Measurements from ENCODE around the gene RNF8.
"Not testable (repeated sequence)": the region's sequence is repeated elsewhere in the genome, so short reads cannot be mapped to it uniquely, and the experiment has no call there.

Gene RNF8

DNA sequence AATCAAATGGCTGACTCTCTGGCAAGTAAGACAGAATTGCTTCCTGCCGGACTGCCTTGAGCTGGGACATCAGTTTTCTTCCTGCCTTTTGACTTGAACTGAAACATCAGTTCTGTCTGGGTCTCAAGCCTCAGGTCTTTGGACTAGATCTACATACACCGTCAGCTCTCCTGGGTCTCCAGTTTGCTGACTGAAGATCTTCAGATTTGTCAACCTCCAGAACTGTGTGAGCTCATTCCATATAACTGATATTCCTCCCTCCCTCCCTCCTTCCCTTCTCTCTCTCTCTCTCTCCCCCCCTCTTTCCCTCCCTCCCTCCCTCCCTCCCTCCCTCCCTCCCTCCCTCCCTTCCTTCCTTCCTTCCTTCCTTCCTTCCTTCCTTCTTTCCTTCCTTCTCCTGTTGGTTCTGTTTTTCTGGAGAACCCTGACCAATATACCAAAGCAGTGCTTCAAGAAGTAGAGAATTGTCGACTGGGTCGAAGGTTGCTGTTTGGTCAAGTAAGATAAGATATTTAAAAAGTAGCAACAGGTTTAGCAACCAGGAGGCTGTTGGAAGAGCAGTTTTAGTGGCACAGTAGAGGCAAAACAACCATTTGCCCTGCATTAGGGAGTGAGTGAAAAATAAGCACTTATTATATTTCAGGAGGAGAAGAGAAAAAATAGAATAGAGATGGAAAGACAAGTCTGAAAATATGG lies 46.2 kb downstream of the RNF8 start:
- no peak for DNase-seq (ENCODE audit: low spot score)

- DNase-seq (ENCODE audit: low spot score): not testable (repeated sequence)
Measured at GRCh38 chr6:37401658-37402057, 47.9 kb downstream of the RNF8 start.

- DNase-seq (ENCODE audit: low spot score): no peak
Measured at GRCh38 chr6:37406726-37407341, 53.1 kb downstream of the RNF8 start.

DNA sequence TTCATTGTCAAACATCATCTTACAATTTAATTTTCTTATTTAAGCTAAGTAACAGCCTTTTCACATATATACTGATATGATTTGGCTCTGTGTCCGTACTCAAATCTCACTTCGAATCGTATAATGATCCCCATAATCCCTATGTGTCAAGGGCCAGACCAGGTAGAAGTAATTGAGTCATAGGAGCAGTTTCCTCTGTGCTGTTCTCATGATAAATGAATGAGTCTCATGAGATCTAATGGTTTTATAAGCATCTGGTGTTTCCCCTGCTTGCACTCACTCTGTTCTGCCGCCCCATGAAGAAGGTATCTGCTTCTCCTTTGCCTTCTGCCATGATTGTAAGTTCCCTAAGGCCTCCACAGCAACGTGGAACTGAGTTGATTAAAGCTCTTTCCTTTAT lies 54.2 kb downstream of the RNF8 start:
- no peak for DNase-seq (ENCODE audit: low spot score)

DNA sequence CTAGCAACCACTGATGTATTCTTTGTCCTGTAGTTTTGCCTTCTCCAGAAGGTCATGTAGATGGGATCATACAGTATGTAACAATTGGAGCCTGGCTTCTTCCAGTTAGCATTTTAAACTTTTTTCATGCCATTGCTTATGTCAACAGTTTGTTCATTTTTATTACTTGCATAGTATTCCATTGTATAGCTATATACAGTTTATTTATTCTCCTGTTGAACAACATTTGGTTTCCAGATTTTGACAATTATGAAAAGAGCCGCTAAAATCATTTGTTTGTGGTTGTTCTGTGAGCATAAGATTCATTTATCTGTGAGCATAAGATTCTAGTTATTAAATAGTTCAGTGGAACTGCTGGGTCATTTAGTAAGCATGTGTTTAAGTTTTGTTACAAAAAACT lies 55.7 kb downstream of the RNF8 start:
- DNase-seq (ENCODE audit: low spot score): no peak

DNA sequence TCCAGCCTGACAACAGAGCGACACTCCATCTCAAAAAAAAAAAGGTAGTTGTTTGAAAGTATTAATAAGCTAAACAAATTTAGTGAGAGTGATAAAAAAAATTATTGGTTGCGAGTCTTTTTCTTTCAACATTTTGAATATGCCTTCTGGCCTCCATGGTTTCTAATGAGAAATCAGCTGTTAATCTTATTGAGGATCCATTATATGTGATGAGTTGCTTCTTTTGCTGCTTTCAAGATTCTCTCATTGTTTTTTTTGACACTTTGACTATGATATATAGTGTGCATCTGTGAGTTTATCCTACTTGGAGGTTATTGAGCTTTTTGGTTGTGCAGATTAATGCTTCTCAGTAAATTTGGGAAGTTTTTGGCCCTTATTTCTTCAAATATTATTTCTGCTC lies 63.6 kb downstream of the RNF8 start:
- no peak for DNase-seq (ENCODE audit: low spot score)

- no peak for DNase-seq (ENCODE audit: low spot score)
Measured at GRCh38 chr6:37418722-37419121, 64.9 kb downstream of the RNF8 start.

- no peak for DNase-seq (ENCODE audit: low spot score)
Measured at GRCh38 chr6:37426058-37426944, 72.5 kb downstream of the RNF8 start.

- DNase-seq (ENCODE audit: low spot score): no peak
Measured at GRCh38 chr6:37426945-37427510, 73.2 kb downstream of the RNF8 start.

DNA sequence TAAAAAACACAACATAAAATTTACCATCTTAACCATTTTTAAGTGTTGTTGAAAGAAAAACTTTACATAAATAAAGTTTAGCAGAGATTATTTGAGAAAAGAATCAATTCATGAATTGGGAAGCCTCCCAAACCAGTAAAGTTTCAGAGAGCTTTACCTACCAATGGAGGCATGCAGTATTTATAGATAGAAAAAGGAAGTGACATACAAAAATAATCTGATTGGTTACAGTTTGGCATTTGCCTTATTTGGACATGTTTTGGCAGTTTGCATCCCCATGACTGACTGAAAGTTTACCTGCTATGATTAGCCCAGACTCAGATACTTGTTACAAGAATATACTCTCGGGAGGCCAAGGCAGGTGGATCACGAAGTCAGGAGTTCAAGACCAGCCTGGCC lies 75.6 kb downstream of the RNF8 start:
- DNase-seq (ENCODE audit: low spot score): no peak

- DNase-seq (ENCODE audit: low spot score): no peak
Measured at GRCh38 chr6:37432590-37432915, 78.8 kb downstream of the RNF8 start.

DNA sequence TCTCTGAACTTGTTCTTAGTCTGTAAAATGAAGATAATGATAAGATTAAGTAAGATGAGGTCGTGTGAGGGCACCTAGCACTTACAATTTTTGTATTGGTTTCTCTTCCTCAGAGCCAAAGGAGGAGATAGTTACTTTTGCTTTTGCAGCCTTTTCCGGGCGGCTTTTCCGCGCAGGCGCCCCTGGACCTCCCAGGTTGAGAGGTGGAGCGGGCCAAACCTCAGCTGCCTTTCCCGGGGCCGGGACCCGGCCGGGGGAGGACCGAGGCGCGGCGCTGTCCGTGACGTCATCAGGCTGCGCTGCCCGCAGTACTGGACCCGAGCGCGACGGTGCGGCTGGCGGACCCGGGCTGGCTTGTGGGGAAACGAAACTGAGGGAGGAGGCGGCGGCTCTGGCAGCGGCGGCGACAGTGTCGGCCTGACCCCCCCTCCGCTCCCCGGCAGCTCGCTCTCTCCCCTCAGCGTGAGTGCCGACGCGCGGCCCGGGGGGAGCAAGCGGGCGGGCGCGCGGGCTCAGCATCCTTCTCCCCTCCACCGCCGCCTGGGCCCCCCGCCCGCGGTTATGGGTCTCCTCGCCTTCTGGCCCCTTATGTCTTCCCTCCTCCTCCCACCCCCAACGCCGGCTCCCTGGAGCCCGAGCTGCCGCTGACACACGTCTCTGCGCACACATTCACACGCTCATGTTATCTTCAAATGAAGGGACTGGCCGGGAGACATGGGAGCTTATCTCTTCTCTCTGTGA lies 79.3 kb downstream of the RNF8 start, which contains the start of gene CMTR1:
TSS of gene CMTR1 (plus strand) at position 306 of the 741 bp plus-strand sequence. CDS start 2,409 bp downstream, outside the sequence.
- peak; percentile 79 for DNase-seq (ENCODE audit: low spot score)

- DNase-seq (ENCODE audit: low spot score): peak; percentile 25
Measured at GRCh38 chr6:37433657-37434271, 80.0 kb downstream of the RNF8 start.

- DNase-seq (ENCODE audit: low spot score): no peak
Measured at GRCh38 chr6:37435373-37435772, 81.6 kb downstream of the RNF8 start.

- DNase-seq (ENCODE audit: low spot score): no peak
Measured at GRCh38 chr6:37435816-37436215, 82.0 kb downstream of the RNF8 start.

DNA sequence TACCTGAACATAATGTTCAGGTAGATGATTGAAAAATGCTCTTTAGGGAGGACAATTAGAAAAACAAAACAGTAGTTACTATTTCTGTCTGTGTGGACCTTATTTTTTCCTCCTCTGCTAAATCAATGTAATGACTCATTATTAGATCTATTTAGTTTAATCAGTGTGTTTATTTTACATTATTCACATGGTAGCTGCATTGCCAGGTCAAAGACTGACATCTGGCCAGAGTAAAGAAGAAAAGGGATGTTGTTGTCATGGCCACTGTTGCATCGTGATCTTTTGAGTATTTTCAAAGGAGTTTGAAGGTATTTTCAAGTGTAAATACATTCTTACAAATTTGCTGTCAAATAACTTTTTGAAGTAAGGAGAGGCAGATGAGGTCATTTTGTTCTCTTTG lies 85.1 kb downstream of the RNF8 start:
- DNase-seq (ENCODE audit: low spot score): no peak

- DNase-seq (ENCODE audit: low spot score): no peak
Measured at GRCh38 chr6:37441651-37442050, 87.9 kb downstream of the RNF8 start.

DNA sequence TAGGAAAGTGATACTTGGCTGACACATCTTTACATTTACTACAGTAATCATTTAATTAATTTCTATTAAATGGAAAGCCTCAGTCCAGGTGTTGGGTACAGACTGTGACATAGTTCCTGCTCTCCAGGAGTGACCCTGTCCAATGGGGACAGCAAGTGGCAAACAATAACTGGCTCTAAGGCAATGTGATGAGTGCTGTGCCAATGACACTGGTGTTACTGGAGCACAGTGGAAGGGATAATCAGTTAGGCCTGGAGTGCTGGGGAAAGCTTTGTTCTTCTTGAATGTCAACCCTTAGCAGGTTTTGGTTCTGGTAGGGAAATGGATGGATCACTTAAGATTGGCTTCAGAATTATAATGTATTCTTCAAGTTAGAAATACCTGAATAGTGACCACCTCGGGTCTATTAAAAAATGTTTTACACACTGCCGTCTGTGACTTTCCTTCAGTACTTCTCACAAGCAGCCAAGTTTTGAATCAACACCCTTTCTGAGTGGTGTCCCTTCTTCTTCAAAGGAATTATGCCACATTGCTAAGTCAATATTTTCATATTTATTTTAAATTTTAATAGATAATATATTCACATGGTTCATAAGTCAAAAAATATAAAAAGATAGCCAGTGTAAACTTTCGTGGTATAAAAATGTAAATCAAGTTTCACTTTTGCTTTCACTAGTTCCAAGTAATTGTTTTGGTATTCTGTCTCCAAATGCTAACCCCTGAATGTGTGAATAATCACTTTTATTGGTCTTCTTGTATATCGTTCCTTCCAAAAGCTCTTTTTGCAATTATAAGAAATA lies 88.8 kb downstream of the RNF8 start:
- DNase-seq (ENCODE audit: low spot score): no peak

GRCh38 chr6:37443216-37443542 lies 89.4 kb downstream of the RNF8 start:
- not testable (repeated sequence) for DNase-seq (ENCODE audit: low spot score)

Data from pons (tissue), 1 donor.